HepG2 (cell line): Measurements from ENCODE around the gene PCDHB1. TPM values are rescaled to one million over a fixed set of nuclear protein-coding genes. Genes with fewer than 3 reads are reported as not detected.

Source experiments
- ATAC-seq: fragments of 200-7000 bp; cut with Tn5 transposase; 3 replicates; pipeline ENCODE4 v1.9.1; 2020; ENCODE audit warnings: mild to moderate bottlenecking, moderate library complexity
- BruUV-seq: library from RNA; stranded (reverse); fragments of 400-500 nt; replicated peaks from 2 replicates; lab custom pipeline; 2021; lab: Mats Ljungman, UMichigan
- CTCF ChIA-PET: fragments of 300-600 bp; formaldehyde crosslinking; extraction: SDS; loops from one replicate; lab custom pipeline; 2021; ENCODE audit warnings: low total read pairs, inconsistent platforms, low intra/inter-chr PET ratio; lab: Yijun Ruan, JAX
- POLR2A ChIA-PET: fragments of 350-600 bp; sonication (Branson Sonifier 250); formaldehyde crosslinking; loops from one replicate; lab custom pipeline; 2020; ENCODE audit warnings: antibody characterized with exemption, inconsistent platforms; lab: Yijun Ruan, JAX
- DNase-seq: peaks from one replicate; pipeline ENCODE4 v3.0.0-alpha.2; 2015; ENCODE audit warnings: low spot score
- FAIRE-seq: peaks from 3 replicates; lab custom pipeline; 2011; peaks lifted over from hg19 to GRCh38; lab: Jason Lieb, UNC
- H2AFZ ChIP-seq: one replicate; pipeline ENCODE4 v1.6.1; 2011; ENCODE audit warnings: low read length, inconsistent platforms
- H3K27ac ChIP-seq: fragments of 300-600 bp; 3 replicates; pipeline ENCODE4 v1.8.0; 2011; ENCODE audit warnings: mixed run types, mild to moderate bottlenecking, mixed read lengths, low read length, inconsistent platforms; ENCODE audit not compliant: insufficient read depth; ENCODE audit errors: extremely low read length
- H3K27me3 ChIP-seq, 2 experiments: fragments of 200-600 bp in 1 of 2; 2 replicates in 1 of 2; 3 replicates in 1 of 2; pipeline versions ENCODE4 v1.6.0 to v1.8.0; 2011; ENCODE audit warnings: low read length in 2 of 2, mild to moderate bottlenecking in 2 of 2, moderate library complexity in 2 of 2, inconsistent platforms in 1 of 2; ENCODE audit not compliant: insufficient read depth in 2 of 2, control insufficient read depth in 1 of 2
- H3K36me3 ChIP-seq, 2 experiments: fragments of 200-600 bp in 1 of 2; replicated peaks in 1 of 2; 2 replicates in 1 of 2; 3 replicates in 1 of 2; pipeline versions ENCODE4 v1.5.1 to v1.8.0; 2011; ENCODE audit warnings: low read length in 2 of 2, inconsistent platforms in 1 of 2; ENCODE audit not compliant: insufficient read depth in 2 of 2, control insufficient read depth in 1 of 2
- H3K4me1 ChIP-seq: 2 replicates; pipeline ENCODE4 v1.5.1; 2012; ENCODE audit warnings: low read length, inconsistent platforms; ENCODE audit not compliant: insufficient read depth
- H3K4me2 ChIP-seq: 2 replicates; pipeline ENCODE4 v1.6.0; 2011; ENCODE audit warnings: low read depth, low read length, inconsistent platforms
- H3K4me3 ChIP-seq, 3 experiments: fragments of 200-600 bp in 1 of 3; sonication (generic), shearing (Covaris generic) in 1 of 3; replicated peaks in 1 of 3; 2 replicates each; pipeline ENCODE4 v1.5.1; 2011 to 2016; ENCODE audit warnings: low read length in 3 of 3, inconsistent platforms in 2 of 3, low read depth in 2 of 3, mild to moderate bottlenecking in 2 of 3, control low read depth in 1 of 3, mixed read lengths in 1 of 3; ENCODE audit not compliant: insufficient read depth in 1 of 3
- H3K79me2 ChIP-seq: one replicate; pipeline ENCODE4 v1.6.1; 2011; ENCODE audit warnings: low read length, inconsistent platforms; ENCODE audit not compliant: insufficient read depth
- H3K9ac ChIP-seq: 2 replicates; pipeline ENCODE4 v1.6.0; 2011; ENCODE audit warnings: mild to moderate bottlenecking, low read depth, low read length, inconsistent platforms; ENCODE audit not compliant: insufficient read depth
- H3K9me3 ChIP-seq: 2 replicates; pipeline ENCODE4 v1.5.1; 2012; ENCODE audit warnings: mild to moderate bottlenecking, low read length
- H4K20me1 ChIP-seq: 2 replicates; pipeline ENCODE4 v1.6.0; 2011; ENCODE audit warnings: inconsistent platforms, mild to moderate bottlenecking, low read length, moderate library complexity; ENCODE audit not compliant: insufficient read depth
- CERS6 ChIP-seq: sonication (generic); formaldehyde crosslinking; IDR thresholded peaks from 2 replicates; pipeline ENCODE4 v1.5.0; 2020; ENCODE audit warnings: missing genetic modification reagents
- GATAD1 ChIP-seq: IDR thresholded peaks from 2 replicates; pipeline ENCODE4 v1.6.1; 2016; ENCODE audit warnings: missing genetic modification reagents, missing compliant biosample characterization
- KDM6A ChIP-seq: IDR thresholded peaks from 2 replicates; pipeline ENCODE4 v1.6.1; 2016; ENCODE audit warnings: low read depth
- MTF2 ChIP-seq: sonication (generic); formaldehyde crosslinking; IDR thresholded peaks from 2 replicates; pipeline ENCODE4 v1.5.0; 2020; ENCODE audit warnings: missing genetic modification reagents, borderline replicate concordance
- NKX3-1 ChIP-seq: sonication (generic); formaldehyde crosslinking; IDR thresholded peaks from 2 replicates; pipeline ENCODE4 v1.5.0; 2020; ENCODE audit warnings: missing genetic modification reagents
- PHF21A ChIP-seq: sonication (generic); formaldehyde crosslinking; IDR thresholded peaks from 2 replicates; pipeline ENCODE4 v1.5.0; 2020; ENCODE audit warnings: mild to moderate bottlenecking, missing genetic modification reagents
- PITX1 ChIP-seq: sonication (generic); formaldehyde crosslinking; IDR thresholded peaks from 2 replicates; pipeline ENCODE4 v1.5.1; 2020; ENCODE audit warnings: mild to moderate bottlenecking, missing genetic modification reagents
- ZNF441 ChIP-seq: sonication (generic); formaldehyde crosslinking; IDR thresholded peaks from 2 replicates; pipeline ENCODE4 v1.7.0; 2021; ENCODE audit warnings: missing genetic modification reagents, borderline replicate concordance
- ZNF580 ChIP-seq: IDR thresholded peaks from 2 replicates; pipeline ENCODE4 v1.6.1; 2016; ENCODE audit warnings: low read depth, borderline replicate concordance
- ZNF589 ChIP-seq: sonication (generic); formaldehyde crosslinking; conservative IDR thresholded peaks from 2 replicates; pipeline ENCODE4 v1.8.0; 2022; ENCODE audit warnings: mild to moderate bottlenecking, moderate library complexity, missing genetic modification reagents
- ZNF788 ChIP-seq: sonication (generic); formaldehyde crosslinking; IDR thresholded peaks from 2 replicates; pipeline ENCODE4 v1.5.0; 2020; ENCODE audit warnings: mild to moderate bottlenecking, missing genetic modification reagents, borderline replicate concordance
- ZNF879 ChIP-seq: sonication (generic); formaldehyde crosslinking; IDR thresholded peaks from 2 replicates; pipeline ENCODE4 v1.8.1; 2023; ENCODE audit warnings: missing genetic modification reagents
- ZSCAN9 ChIP-seq: IDR thresholded peaks from 2 replicates; pipeline ENCODE4 v1.6.1; 2016; ENCODE audit warnings: borderline replicate concordance
- WGBS: methylation state at CpG from one replicate; pipeline ENCODE4 v1.1.6; 2017; ENCODE audit warnings: low lambda C conversion rate; 5-methylcytosine and 5-hydroxymethylcytosine counted together
- in situ Hi-C: cut with HindIII; loops from 2 replicates; pipeline ENCODE4 v1.10.0; 2017; ENCODE audit warnings: low pct_unique_long_range_greater_than_20kb; ENCODE audit not compliant: extremely low pct_ligation_motif_present
- intact Hi-C: fragments of 100-400 bp; cut with micrococcal nuclease; formaldehyde crosslinking; loops from one replicate; pipeline ENCODE4 v1.10.0; 2022; ENCODE audit not compliant: unreplicated experiment
- polyA plus RNA-seq, 8 experiments: library from polyadenylated mRNA; depleted of rRNA in 3 of 8; stranded (reverse) in 7 of 8; unstranded in 1 of 8; fragments of >200 nt; fragmentation: Illumina TruSeq in 4 of 8; extraction: Trizol in 4 of 8; gene quantifications; 2 replicates each; pipeline versions ENCODE4 v1.2.1 to v1.2.3, GENCODE V29; 2011 to 2016; ENCODE audit warnings: low read depth in 4 of 8, missing spikeins in 1 of 8, mixed read lengths in 1 of 8; ENCODE audit not compliant: insufficient read depth in 1 of 8
- total RNA-seq, 5 experiments: library from RNA; depleted of rRNA; stranded (reverse); fragments of >200 nt; fragmentation: Illumina TruSeq; extraction: Trizol; gene quantifications; 2 replicates each; pipeline ENCODE4 v1.2.3, GENCODE V29; 2016; ENCODE audit warnings: low read depth in 1 of 5
- TF ChIP-seq, protein P1 (sequence below): sonication (generic); formaldehyde crosslinking; IDR thresholded peaks from 2 replicates; pipeline ENCODE4 v1.8.1; 2022; ENCODE audit warnings: low read depth, mild to moderate bottlenecking, missing genetic modification reagents
- TF ChIP-seq, protein P2 (sequence below): sonication (generic); formaldehyde crosslinking; IDR thresholded peaks from 2 replicates; pipeline ENCODE4 v1.5.0; 2020; ENCODE audit warnings: mild to moderate bottlenecking, low read depth, missing genetic modification reagents, borderline replicate concordance

PCDHB1 gene
- total and polyA plus RNA-seq, 2 of the 13 experiments (the other 11 are each of a cell fraction or from before 2014, with no cell fraction given): not detected

DNA sequence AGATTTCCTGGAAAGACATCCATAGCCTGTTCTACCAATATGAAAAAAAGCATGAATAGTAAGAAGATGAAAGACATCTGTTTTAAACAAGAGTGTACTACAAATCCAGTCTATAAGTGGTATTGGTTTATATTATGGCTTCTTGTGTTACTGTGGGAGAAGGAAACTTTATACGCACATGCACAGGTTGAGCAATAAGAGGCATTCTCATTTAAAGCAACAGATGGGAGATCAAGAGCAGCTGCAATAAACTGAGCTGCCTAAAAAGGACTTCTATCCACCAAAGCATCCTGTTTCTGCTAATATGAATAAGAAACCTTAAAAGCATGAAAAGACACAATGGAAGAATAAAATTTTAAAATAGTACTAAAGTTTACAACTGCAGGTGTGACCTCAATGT lies 8.6 kb upstream of the PCDHB1 start:
- Histone ChIP-seq H3K4me2 (no peak overlapping the region), H2AFZ (no peak overlapping the region), H3K79me2 (no peaks in the 10 kb centered on the region), H3K4me1 (no peaks in the 10 kb centered on the region), H3K27me3 (no peaks in the 10 kb centered on the region)
- TF ChIP-seq GATAD1 (no peak), PITX1 (CRISPR knock-in tag) (no peak), ZNF589 (CRISPR knock-in tag) (no peak), MTF2 (CRISPR knock-in tag) (no peak), ZNF788 (CRISPR knock-in tag) (no peak), ZNF441 (CRISPR knock-in tag) (no peak)
- TF ChIP-seq, all 625 proteins: peak for 0
- no peaks in the 10 kb centered on the region for H3K36me3 ChIP-seq
- no peak overlapping the region for H3K4me3 ChIP-seq
- ATAC-seq (no peak), DNase-seq (no peak), FAIRE-seq (no peak)
- intact Hi-C loops: no loop called here
- WGBS: 0% methylated on average over 1 of the region's 1 CpG
- 0 out of 2 replicates have a peak, but pooled peaks cover 7% of the 10 kb centered on the region for H3K9me3 ChIP-seq
- no peak overlapping the region for H3K9ac ChIP-seq
- BruUV-seq: no TSS peak
- in situ Hi-C loops: loop anchor here (5.0 kb wide), 1 partner anchor 175 kb away; the partner anchor contains the start of gene PCDHA11
- H4K20me1 ChIP-seq: no peaks in the 10 kb centered on the region
- no peak overlapping the region for H3K27ac ChIP-seq
- POLR2A ChIA-PET: interaction anchor here (0.6 kb wide), 1 partner anchor 278 kb away, joined by 3 read pairs; the partner anchor contains the start of gene TAF7
- CTCF ChIA-PET: interaction anchor here (3.3 to 4.3 kb wide), 2 partner anchors 173 to 202 kb away, joined by 34 to 37 read pairs; partner anchors contain the start of genes PCDHA11 and PCDHA8

DNA sequence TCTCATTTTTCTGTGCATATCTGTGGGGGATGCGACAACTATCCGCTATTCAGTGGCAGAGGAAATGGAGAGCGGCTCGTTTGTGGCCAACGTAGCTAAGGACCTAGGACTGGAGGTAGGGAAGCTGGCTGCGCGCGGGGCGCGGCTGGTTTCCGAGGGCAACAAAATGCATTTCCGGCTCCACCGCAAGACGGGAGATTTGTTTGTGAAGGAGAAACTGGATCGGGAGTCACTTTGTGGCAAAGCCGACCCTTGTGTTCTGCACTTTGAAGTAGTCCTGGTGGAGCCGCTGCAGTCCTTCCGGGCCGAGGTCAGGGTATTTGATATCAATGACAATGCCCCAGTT lies 320 bp downstream of the PCDHB1 start:
- BruUV-seq: no TSS peak
- POLR2A ChIA-PET: no interaction called here
- H4K20me1 ChIP-seq: no peaks in the 10 kb centered on the region
- H3K9ac ChIP-seq: no peak overlapping the region
- H3K4me2 ChIP-seq: peak overlapping the region; percentile 14; the same call in 1 of the 2 replicates
- in situ Hi-C loops: no loop called here
- H3K27ac ChIP-seq: no peak overlapping the region
- H3K36me3 ChIP-seq: no peaks in the 10 kb centered on the region
- no peak for DNase-seq
- CTCF ChIA-PET: no interaction called here
- H3K79me2 ChIP-seq: no peaks in the 10 kb centered on the region
- ATAC-seq: no peak
- no peak overlapping the region for H2AFZ ChIP-seq
- intact Hi-C loops: no loop called here
- H3K4me3 ChIP-seq: peak overlapping the region in 1 of 3 experiments; percentile 7; a peak in 1 of 6 replicates
- peaks cover 0 to 20% of the 10 kb centered on the region in 2 experiments; a peak in 3 of 5 replicates for H3K27me3 ChIP-seq
- WGBS: 52% methylated on average over 17 of the region's 19 CpGs
- no peaks in the 10 kb centered on the region for H3K9me3 ChIP-seq
- no peaks in the 10 kb centered on the region for H3K4me1 ChIP-seq
- FAIRE-seq: no peak
- TF ChIP-seq, protein P1, sequence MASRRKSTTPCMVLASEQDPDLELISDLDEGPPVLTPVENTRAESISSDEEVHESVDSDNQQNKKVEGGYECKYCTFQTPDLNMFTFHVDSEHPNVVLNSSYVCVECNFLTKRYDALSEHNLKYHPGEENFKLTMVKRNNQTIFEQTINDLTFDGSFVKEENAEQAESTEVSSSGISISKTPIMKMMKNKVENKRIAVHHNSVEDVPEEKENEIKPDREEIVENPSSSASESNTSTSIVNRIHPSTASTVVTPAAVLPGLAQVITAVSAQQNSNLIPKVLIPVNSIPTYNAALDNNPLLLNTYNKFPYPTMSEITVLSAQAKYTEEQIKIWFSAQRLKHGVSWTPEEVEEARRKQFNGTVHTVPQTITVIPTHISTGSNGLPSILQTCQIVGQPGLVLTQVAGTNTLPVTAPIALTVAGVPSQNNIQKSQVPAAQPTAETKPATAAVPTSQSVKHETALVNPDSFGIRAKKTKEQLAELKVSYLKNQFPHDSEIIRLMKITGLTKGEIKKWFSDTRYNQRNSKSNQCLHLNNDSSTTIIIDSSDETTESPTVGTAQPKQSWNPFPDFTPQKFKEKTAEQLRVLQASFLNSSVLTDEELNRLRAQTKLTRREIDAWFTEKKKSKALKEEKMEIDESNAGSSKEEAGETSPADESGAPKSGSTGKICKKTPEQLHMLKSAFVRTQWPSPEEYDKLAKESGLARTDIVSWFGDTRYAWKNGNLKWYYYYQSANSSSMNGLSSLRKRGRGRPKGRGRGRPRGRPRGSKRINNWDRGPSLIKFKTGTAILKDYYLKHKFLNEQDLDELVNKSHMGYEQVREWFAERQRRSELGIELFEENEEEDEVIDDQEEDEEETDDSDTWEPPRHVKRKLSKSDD (CRISPR knock-in tag): no peak
- TF ChIP-seq, protein P2, sequence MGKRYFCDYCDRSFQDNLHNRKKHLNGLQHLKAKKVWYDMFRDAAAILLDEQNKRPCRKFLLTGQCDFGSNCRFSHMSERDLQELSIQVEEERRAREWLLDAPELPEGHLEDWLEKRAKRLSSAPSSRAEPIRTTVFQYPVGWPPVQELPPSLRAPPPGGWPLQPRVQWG: no peak
- TF ChIP-seq PHF21A (CRISPR knock-in tag): no peak
- TF ChIP-seq CERS6 (CRISPR knock-in tag): no peak
- TF ChIP-seq ZNF879 (CRISPR knock-in tag): no peak
- TF ChIP-seq ZSCAN9 (CRISPR knock-in tag): no peak
- no peak for TF ChIP-seq NKX3-1 (CRISPR knock-in tag)
- no peak for TF ChIP-seq KDM6A (CRISPR knock-in tag)
- TF ChIP-seq ZNF580 (CRISPR knock-in tag): no peak
